GM23338 (cell line): ENCODE measurements around the gene CHST2. TPM values are rescaled to one million over a fixed set of nuclear protein-coding genes. Genes with fewer than 3 reads are reported as not detected.

Experiments
- ATAC-seq: fragments of 200-7000 bp; cut with Tn5 transposase; 3 replicates; pipeline ENCODE4 v1.9.1; 2020
- DNase-seq: peaks from one replicate; pipeline ENCODE4 v3.0.0-alpha.2; 2015; ENCODE audit warnings: low spot score
- H2AFZ ChIP-seq: fragments of 200-600 bp; sonication (generic); 2 replicates; pipeline ENCODE4 v1.8.0; 2016; ENCODE audit warnings: antibody characterized with exemption, mild to moderate bottlenecking, moderate library complexity
- H3F3A ChIP-seq: fragments of 200-600 bp; sonication (generic); replicated peaks from 2 replicates; pipeline ENCODE4 v1.8.0; 2017; ENCODE audit warnings: antibody characterized with exemption, mixed run types, low read depth
- H3K27ac ChIP-seq: fragments of 200-600 bp; sonication (generic); 2 replicates; pipeline ENCODE4 v1.6.1; 2016; ENCODE audit warnings: low read depth
- H3K27me3 ChIP-seq: fragments of 200-600 bp; sonication (generic); 2 replicates; pipeline ENCODE4 v1.8.0; 2016; ENCODE audit warnings: mild to moderate bottlenecking, mixed run types, moderate library complexity; ENCODE audit not compliant: insufficient read depth
- H3K36me3 ChIP-seq: fragments of 200-600 bp; sonication (generic); 2 replicates; pipeline ENCODE4 v1.8.0; 2016; ENCODE audit warnings: mild to moderate bottlenecking; ENCODE audit not compliant: insufficient read depth
- H3K4me1 ChIP-seq: fragments of 200-600 bp; sonication (generic); 2 replicates; pipeline ENCODE4 v1.8.0; 2016; ENCODE audit warnings: mild to moderate bottlenecking, moderate library complexity; ENCODE audit not compliant: insufficient read depth
- H3K4me2 ChIP-seq: fragments of 200-600 bp; sonication (generic); 2 replicates; pipeline ENCODE4 v1.7.1; 2017; ENCODE audit warnings: mixed run types
- H3K4me3 ChIP-seq: fragments of 200-600 bp; sonication (generic); 2 replicates; pipeline ENCODE4 v1.6.1; 2016; ENCODE audit warnings: mixed run types
- H3K79me2 ChIP-seq: fragments of 200-600 bp; sonication (generic); replicated peaks from 2 replicates; pipeline ENCODE4 v1.8.0; 2017; ENCODE audit warnings: mild to moderate bottlenecking; ENCODE audit not compliant: insufficient read depth
- H3K9me2 ChIP-seq: fragments of 200-600 bp; sonication (generic); 2 replicates; pipeline ENCODE4 v1.8.0; 2017; ENCODE audit not compliant: insufficient read depth
- H4K20me1 ChIP-seq: fragments of 200-600 bp; sonication (generic); replicated peaks from 2 replicates; pipeline ENCODE4 v1.8.0; 2017; ENCODE audit warnings: mild to moderate bottlenecking; ENCODE audit not compliant: insufficient read depth
- H3K27ac Mint-ChIP-seq: 2 replicates; pipeline ENCODE4 v1.8.0; 2020; ENCODE audit warnings: inconsistent platforms, mild to moderate bottlenecking, moderate library complexity, mixed read lengths
- H3K27me3 Mint-ChIP-seq: 3 replicates; pipeline ENCODE4 v1.8.0; 2022; ENCODE audit warnings: low read depth, mild to moderate bottlenecking, moderate library complexity, mixed read lengths, inconsistent platforms; ENCODE audit not compliant: insufficient read depth, poor library complexity
- H3K36me3 Mint-ChIP-seq: 3 replicates; pipeline ENCODE4 v1.8.0; 2021; ENCODE audit warnings: low read depth, mild to moderate bottlenecking, inconsistent platforms, moderate library complexity, mixed read lengths
- H3K4me1 Mint-ChIP-seq: 3 replicates; pipeline ENCODE4 v1.8.0; 2020; ENCODE audit warnings: mild to moderate bottlenecking, inconsistent platforms, mixed read lengths
- H3K4me3 Mint-ChIP-seq: 3 replicates; pipeline ENCODE4 v1.8.0; 2021; ENCODE audit warnings: moderate library complexity, mild to moderate bottlenecking, inconsistent platforms, mixed read lengths
- H3K9me3 Mint-ChIP-seq: 3 replicates; pipeline ENCODE4 v1.8.0; 2020; ENCODE audit warnings: moderate library complexity, mild to moderate bottlenecking, inconsistent platforms, mixed read lengths
- CREB1 ChIP-seq: fragments of 250-450 bp; sonication (Bioruptor Pico); IDR thresholded peaks from 2 replicates; pipeline ENCODE4 v1.5.0; 2020; ENCODE audit warnings: low read depth, mild to moderate bottlenecking, moderate library complexity
- EZH2 ChIP-seq: fragments of 200-600 bp; sonication (generic); IDR thresholded peaks from one replicate; pipeline ENCODE4 v1.8.0; 2017; ENCODE audit warnings: antibody characterized with exemption, mild to moderate bottlenecking, low read depth; ENCODE audit not compliant: unreplicated experiment
- EZH2phosphoT487 ChIP-seq: fragments of 200-600 bp; sonication (generic); IDR thresholded peaks from one replicate; pipeline ENCODE4 v1.8.1; 2018; ENCODE audit warnings: antibody characterized with exemption; ENCODE audit not compliant: unreplicated experiment
- JUNB ChIP-seq: IDR thresholded peaks from one replicate; pipeline ENCODE4 v1.6.1; 2016; ENCODE audit warnings: antibody characterized with exemption; ENCODE audit not compliant: unreplicated experiment
- NANOG ChIP-seq: IDR thresholded peaks from 2 replicates; pipeline ENCODE4 v1.6.1; 2016; ENCODE audit warnings: antibody characterized with exemption, borderline replicate concordance
- POLR2AphosphoS5 ChIP-seq: IDR thresholded peaks from 2 replicates; pipeline ENCODE4 v1.6.1; 2016; ENCODE audit warnings: antibody characterized with exemption, low read depth
- STAT1 ChIP-seq: IDR thresholded peaks from one replicate; pipeline ENCODE4 v1.6.1; 2016; ENCODE audit warnings: antibody characterized with exemption; ENCODE audit not compliant: unreplicated experiment
- ZNF114 ChIP-seq: fragments of 250-450 bp; sonication (Bioruptor Pico); IDR thresholded peaks from 2 replicates; pipeline ENCODE4 v1.5.0; 2020; ENCODE audit warnings: mild to moderate bottlenecking, moderate library complexity
- ZNF331 ChIP-seq: fragments of 250-450 bp; sonication (Bioruptor Pico); IDR thresholded peaks from 2 replicates; pipeline ENCODE4 v1.5.0; 2020; ENCODE audit warnings: low read depth, mild to moderate bottlenecking, moderate library complexity
- polyA plus RNA-seq: library from polyadenylated mRNA; unstranded; fragments of >200 nt; fragmentation: Nextera tagmentation; extraction: Ambion mirVana; gene quantifications from 2 replicates; pipeline ENCODE4 v1.2.1, GENCODE V29; 2016
- total RNA-seq: library from RNA; depleted of rRNA; stranded (reverse); fragments of >200 nt; shearing (Covaris generic); gene quantifications from 2 replicates; pipeline ENCODE4 v1.2.3, GENCODE V29; 2014
- TF ChIP-seq, protein P1 (sequence below): IDR thresholded peaks from 2 replicates; pipeline ENCODE4 v1.6.1; 2016; ENCODE audit warnings: antibody characterized with exemption
- TF ChIP-seq, protein P2 (sequence below): IDR thresholded peaks from one replicate; pipeline ENCODE4 v1.6.1; 2018; ENCODE audit warnings: antibody characterized with exemption; ENCODE audit not compliant: unreplicated experiment
- TF ChIP-seq, protein P3 (sequence below): fragments of 250-450 bp; sonication (Bioruptor Pico); IDR thresholded peaks from 2 replicates; pipeline ENCODE4 v1.5.0; 2020; ENCODE audit warnings: mild to moderate bottlenecking, moderate library complexity
- TF ChIP-seq, protein P4 (sequence below), 2 experiments: fragments of 200-600 bp in 1 of 2; sonication (generic) in 1 of 2; conservative IDR thresholded peaks; 2 replicates each; pipeline versions ENCODE4 v1.5.1 to v1.6.1; 2016 to 2017; ENCODE audit warnings: antibody characterized with exemption in 2 of 2, low read depth in 2 of 2, mild to moderate bottlenecking in 2 of 2, moderate library complexity in 1 of 2

The CHST2 gene
- total and polyA plus RNA-seq, 2 experiments from 2014 or later, result 4.1 to 28.3 TPM

DNA sequence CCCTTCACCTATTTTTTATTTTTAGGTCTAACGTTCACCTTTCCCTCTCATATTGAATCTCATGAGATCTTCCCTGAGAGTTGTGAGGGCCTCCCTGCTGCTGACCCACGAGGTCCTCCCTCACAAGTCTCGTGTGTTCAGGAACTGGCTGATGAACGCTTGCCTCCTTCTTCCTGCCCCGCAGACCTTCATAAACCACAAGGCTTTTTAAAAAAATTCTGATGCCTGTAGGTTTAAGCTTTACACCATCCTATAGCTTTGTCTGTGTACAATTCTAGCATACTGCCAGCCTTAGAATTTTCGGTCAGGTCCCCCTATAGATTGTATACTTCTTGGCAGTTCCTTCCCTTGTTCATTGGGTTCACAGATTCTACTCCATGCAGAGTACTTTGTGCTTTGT, 50.5 kb downstream of the CHST2 start:
- H3F3A ChIP-seq, result no peaks in the 10 kb centered on the region
- ATAC-seq, result no peak
- no peak overlapping the region for H3K4me2 ChIP-seq
- no peaks in the 10 kb centered on the region for H3K36me3 ChIP-seq
- H3K4me3 Mint-ChIP-seq, result no peak overlapping the region
- peaks cover 6% of the 10 kb centered on the region; the same call in 2 of the 3 replicates for H3K4me1 Mint-ChIP-seq
- no peaks in the 10 kb centered on the region for H3K79me2 ChIP-seq
- H3K4me1 ChIP-seq, result peaks cover 4% of the 10 kb centered on the region
- H3K27me3 Mint-ChIP-seq, result peaks cover 7% of the 10 kb centered on the region
- no peak overlapping the region for H3K27ac Mint-ChIP-seq
- H3K27ac ChIP-seq, result no peak overlapping the region
- no peak overlapping the region for H3K4me3 ChIP-seq
- no peak for DNase-seq
- no peaks in the 10 kb centered on the region for H3K27me3 ChIP-seq
- H3K9me2 ChIP-seq, result peaks cover 5% of the 10 kb centered on the region
- TF ChIP-seq, protein P1, sequence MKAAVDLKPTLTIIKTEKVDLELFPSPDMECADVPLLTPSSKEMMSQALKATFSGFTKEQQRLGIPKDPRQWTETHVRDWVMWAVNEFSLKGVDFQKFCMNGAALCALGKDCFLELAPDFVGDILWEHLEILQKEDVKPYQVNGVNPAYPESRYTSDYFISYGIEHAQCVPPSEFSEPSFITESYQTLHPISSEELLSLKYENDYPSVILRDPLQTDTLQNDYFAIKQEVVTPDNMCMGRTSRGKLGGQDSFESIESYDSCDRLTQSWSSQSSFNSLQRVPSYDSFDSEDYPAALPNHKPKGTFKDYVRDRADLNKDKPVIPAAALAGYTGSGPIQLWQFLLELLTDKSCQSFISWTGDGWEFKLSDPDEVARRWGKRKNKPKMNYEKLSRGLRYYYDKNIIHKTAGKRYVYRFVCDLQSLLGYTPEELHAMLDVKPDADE, result no peak
- TF ChIP-seq ZNF331 (no peak), EZH2phosphoT487 (no peak), STAT1 (no peak), POLR2AphosphoS5 (no peak), CREB1 (CRISPR knock-in tag) (no peak), NANOG (no peak), ZNF114 (CRISPR knock-in tag) (no peak), JUNB (no peak), EZH2 (no peak)
- TF ChIP-seq, protein P2, sequence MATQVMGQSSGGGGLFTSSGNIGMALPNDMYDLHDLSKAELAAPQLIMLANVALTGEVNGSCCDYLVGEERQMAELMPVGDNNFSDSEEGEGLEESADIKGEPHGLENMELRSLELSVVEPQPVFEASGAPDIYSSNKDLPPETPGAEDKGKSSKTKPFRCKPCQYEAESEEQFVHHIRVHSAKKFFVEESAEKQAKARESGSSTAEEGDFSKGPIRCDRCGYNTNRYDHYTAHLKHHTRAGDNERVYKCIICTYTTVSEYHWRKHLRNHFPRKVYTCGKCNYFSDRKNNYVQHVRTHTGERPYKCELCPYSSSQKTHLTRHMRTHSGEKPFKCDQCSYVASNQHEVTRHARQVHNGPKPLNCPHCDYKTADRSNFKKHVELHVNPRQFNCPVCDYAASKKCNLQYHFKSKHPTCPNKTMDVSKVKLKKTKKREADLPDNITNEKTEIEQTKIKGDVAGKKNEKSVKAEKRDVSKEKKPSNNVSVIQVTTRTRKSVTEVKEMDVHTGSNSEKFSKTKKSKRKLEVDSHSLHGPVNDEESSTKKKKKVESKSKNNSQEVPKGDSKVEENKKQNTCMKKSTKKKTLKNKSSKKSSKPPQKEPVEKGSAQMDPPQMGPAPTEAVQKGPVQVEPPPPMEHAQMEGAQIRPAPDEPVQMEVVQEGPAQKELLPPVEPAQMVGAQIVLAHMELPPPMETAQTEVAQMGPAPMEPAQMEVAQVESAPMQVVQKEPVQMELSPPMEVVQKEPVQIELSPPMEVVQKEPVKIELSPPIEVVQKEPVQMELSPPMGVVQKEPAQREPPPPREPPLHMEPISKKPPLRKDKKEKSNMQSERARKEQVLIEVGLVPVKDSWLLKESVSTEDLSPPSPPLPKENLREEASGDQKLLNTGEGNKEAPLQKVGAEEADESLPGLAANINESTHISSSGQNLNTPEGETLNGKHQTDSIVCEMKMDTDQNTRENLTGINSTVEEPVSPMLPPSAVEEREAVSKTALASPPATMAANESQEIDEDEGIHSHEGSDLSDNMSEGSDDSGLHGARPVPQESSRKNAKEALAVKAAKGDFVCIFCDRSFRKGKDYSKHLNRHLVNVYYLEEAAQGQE, result no peak
- TF ChIP-seq, protein P3, sequence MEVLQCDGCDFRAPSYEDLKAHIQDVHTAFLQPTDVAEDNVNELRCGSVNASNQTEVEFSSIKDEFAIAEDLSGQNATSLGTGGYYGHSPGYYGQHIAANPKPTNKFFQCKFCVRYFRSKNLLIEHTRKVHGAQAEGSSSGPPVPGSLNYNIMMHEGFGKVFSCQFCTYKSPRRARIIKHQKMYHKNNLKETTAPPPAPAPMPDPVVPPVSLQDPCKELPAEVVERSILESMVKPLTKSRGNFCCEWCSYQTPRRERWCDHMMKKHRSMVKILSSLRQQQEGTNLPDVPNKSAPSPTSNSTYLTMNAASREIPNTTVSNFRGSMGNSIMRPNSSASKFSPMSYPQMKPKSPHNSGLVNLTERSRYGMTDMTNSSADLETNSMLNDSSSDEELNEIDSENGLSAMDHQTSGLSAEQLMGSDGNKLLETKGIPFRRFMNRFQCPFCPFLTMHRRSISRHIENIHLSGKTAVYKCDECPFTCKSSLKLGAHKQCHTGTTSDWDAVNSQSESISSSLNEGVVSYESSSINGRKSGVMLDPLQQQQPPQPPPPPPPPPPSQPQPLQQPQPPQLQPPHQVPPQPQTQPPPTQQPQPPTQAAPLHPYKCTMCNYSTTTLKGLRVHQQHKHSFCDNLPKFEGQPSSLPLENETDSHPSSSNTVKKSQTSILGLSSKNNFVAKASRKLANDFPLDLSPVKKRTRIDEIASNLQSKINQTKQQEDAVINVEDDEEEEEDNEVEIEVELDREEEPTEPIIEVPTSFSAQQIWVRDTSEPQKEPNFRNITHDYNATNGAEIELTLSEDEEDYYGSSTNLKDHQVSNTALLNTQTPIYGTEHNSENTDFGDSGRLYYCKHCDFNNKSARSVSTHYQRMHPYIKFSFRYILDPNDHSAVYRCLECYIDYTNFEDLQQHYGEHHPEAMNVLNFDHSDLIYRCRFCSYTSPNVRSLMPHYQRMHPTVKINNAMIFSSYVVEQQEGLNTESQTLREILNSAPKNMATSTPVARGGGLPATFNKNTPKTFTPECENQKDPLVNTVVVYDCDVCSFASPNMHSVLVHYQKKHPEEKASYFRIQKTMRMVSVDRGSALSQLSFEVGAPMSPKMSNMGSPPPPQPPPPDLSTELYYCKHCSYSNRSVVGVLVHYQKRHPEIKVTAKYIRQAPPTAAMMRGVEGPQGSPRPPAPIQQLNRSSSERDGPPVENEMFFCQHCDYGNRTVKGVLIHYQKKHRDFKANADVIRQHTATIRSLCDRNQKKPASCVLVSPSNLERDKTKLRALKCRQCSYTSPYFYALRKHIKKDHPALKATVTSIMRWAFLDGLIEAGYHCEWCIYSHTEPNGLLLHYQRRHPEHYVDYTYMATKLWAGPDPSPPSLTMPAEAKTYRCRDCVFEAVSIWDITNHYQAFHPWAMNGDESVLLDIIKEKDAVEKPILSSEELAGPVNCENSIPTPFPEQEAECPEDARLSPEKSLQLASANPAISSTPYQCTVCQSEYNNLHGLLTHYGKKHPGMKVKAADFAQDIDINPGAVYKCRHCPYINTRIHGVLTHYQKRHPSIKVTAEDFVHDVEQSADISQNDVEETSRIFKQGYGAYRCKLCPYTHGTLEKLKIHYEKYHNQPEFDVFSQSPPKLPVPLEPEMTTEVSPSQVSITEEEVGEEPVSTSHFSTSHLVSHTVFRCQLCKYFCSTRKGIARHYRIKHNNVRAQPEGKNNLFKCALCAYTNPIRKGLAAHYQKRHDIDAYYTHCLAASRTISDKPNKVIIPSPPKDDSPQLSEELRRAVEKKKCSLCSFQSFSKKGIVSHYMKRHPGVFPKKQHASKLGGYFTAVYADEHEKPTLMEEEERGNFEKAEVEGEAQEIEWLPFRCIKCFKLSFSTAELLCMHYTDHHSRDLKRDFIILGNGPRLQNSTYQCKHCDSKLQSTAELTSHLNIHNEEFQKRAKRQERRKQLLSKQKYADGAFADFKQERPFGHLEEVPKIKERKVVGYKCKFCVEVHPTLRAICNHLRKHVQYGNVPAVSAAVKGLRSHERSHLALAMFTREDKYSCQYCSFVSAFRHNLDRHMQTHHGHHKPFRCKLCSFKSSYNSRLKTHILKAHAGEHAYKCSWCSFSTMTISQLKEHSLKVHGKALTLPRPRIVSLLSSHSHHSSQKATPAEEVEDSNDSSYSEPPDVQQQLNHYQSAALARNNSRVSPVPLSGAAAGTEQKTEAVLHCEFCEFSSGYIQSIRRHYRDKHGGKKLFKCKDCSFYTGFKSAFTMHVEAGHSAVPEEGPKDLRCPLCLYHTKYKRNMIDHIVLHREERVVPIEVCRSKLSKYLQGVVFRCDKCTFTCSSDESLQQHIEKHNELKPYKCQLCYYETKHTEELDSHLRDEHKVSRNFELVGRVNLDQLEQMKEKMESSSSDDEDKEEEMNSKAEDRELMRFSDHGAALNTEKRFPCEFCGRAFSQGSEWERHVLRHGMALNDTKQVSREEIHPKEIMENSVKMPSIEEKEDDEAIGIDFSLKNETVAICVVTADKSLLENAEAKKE (CRISPR knock-in tag), result no peak
- TF ChIP-seq, protein P4, sequence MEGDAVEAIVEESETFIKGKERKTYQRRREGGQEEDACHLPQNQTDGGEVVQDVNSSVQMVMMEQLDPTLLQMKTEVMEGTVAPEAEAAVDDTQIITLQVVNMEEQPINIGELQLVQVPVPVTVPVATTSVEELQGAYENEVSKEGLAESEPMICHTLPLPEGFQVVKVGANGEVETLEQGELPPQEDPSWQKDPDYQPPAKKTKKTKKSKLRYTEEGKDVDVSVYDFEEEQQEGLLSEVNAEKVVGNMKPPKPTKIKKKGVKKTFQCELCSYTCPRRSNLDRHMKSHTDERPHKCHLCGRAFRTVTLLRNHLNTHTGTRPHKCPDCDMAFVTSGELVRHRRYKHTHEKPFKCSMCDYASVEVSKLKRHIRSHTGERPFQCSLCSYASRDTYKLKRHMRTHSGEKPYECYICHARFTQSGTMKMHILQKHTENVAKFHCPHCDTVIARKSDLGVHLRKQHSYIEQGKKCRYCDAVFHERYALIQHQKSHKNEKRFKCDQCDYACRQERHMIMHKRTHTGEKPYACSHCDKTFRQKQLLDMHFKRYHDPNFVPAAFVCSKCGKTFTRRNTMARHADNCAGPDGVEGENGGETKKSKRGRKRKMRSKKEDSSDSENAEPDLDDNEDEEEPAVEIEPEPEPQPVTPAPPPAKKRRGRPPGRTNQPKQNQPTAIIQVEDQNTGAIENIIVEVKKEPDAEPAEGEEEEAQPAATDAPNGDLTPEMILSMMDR (conservative IDR thresholded peaks at IDR 0.05; ENCODE audit: low read depth in 2 of 2), result no peak
- peaks cover 19% of the 10 kb centered on the region for H3K9me3 Mint-ChIP-seq
- H2AFZ ChIP-seq, result no peak overlapping the region
- no peaks in the 10 kb centered on the region for H4K20me1 ChIP-seq
- H3K36me3 Mint-ChIP-seq, result peaks cover 12% of the 10 kb centered on the region; the same call in 2 of the 3 replicates
